HS-27A (cell line): ENCODE measurements around the gene CNTN6.

Source experiments
- DNase-seq: peaks from one replicate; pipeline ENCODE4 v3.0.0-alpha.2; 2012; ENCODE audit warnings: low read depth, missing footprints

Gene CNTN6

GRCh38 chr3:1092771-1093170 lies at the start of gene CNTN6:
CNTN6 (plus strand) TSS chr3:1093024; CDS start chr3:1148009, 54,985 bp downstream.
- no peak for DNase-seq

- DNase-seq, result no peak
Measured at GRCh38 chr3:1048558-1048957, 44.3 kb upstream of the CNTN6 start.

GRCh38 chr3:1055870-1056269 lies 37.0 kb upstream of the CNTN6 start:
- DNase-seq, result no peak

GRCh38 chr3:1056744-1057143 lies 36.1 kb upstream of the CNTN6 start:
- no peak for DNase-seq

GRCh38 chr3:1057436-1057835 lies 35.4 kb upstream of the CNTN6 start:
- no peak for DNase-seq

GRCh38 chr3:1068985-1069384 lies 23.8 kb upstream of the CNTN6 start:
- no peak for DNase-seq

GRCh38 chr3:1072041-1072440 lies 20.8 kb upstream of the CNTN6 start:
- no peak for DNase-seq

GRCh38 chr3:1079662-1080061 lies 13.2 kb upstream of the CNTN6 start:
- DNase-seq, result no peak

GRCh38 chr3:1082108-1082507 lies 10.7 kb upstream of the CNTN6 start:
- DNase-seq, result no peak

GRCh38 chr3:1087066-1087560 lies 5.7 kb upstream of the CNTN6 start:
- no peak for DNase-seq

GRCh38 chr3:1088503-1088902 lies 4.3 kb upstream of the CNTN6 start:
- DNase-seq, result no peak

GRCh38 chr3:1091286-1091685 lies 1.5 kb upstream of the CNTN6 start:
- no peak for DNase-seq

- no peak for DNase-seq
Measured at GRCh38 chr3:1092061-1092460, 763 bp upstream of the CNTN6 start.

GRCh38 chr3:1093217-1093616 lies 393 bp downstream of the CNTN6 start:
- DNase-seq, result no peak

- DNase-seq, result no peak
Measured at GRCh38 chr3:1103525-1103924, 10.7 kb downstream of the CNTN6 start.

GRCh38 chr3:1117843-1118473 lies 25.1 kb downstream of the CNTN6 start:
- no peak for DNase-seq

GRCh38 chr3:1131166-1131565 lies 38.3 kb downstream of the CNTN6 start:
- DNase-seq, result no peak

- DNase-seq, result no peak
Measured at GRCh38 chr3:1135194-1135593, 42.4 kb downstream of the CNTN6 start.

- DNase-seq, result no peak
Measured at GRCh38 chr3:1138036-1138435, 45.2 kb downstream of the CNTN6 start.

- DNase-seq, result no peak
Measured at GRCh38 chr3:1139071-1139470, 46.2 kb downstream of the CNTN6 start.

GRCh38 chr3:1147326-1147725 lies 54.5 kb downstream of the CNTN6 start:
- DNase-seq, result no peak

- no peak for DNase-seq
Measured at GRCh38 chr3:1147819-1148218, 55.0 kb downstream of the CNTN6 start.

- no peak for DNase-seq
Measured at GRCh38 chr3:1164101-1164500, 71.3 kb downstream of the CNTN6 start.

GRCh38 chr3:1171320-1171719 lies 78.5 kb downstream of the CNTN6 start:
- no peak for DNase-seq
